ENCODE results near the gene SNCA. TPM values are rescaled to one million over a fixed set of nuclear protein-coding genes. Genes with fewer than 3 reads are reported as not detected.

The SNCA gene
- polyA plus RNA-seq, 3 donors: 13.2 to 39.4 (median 24.3) TPM

- Mint-ChIP-seq H3K36me3 (no peaks in the 10 kb centered on the region), H3K27ac (no peak overlapping the region), H3K27me3 (ENCODE audit: low read depth in 3 of 3) (no peaks in the 10 kb centered on the region), H3K9me3 (no peaks in the 10 kb centered on the region), H3K4me1 (no peaks in the 10 kb centered on the region), H3K4me3 (no peak overlapping the region)
- Histone ChIP-seq H3K36me3 (replicated peaks in 1 of 2; ENCODE audit: control insufficient read depth in 1 of 2, insufficient read depth in 2 of 2, low read length in 2 of 2) (no peaks in the 10 kb centered on the region), H3K4me3 (replicated peaks in 1 of 3; ENCODE audit: low read depth in 2 of 3, low read length in 3 of 3) (no peak overlapping the region), H4K20me1 (ENCODE audit: insufficient read depth, low read length) (no peaks in the 10 kb centered on the region), H3K4me1 (ENCODE audit: control insufficient read depth in 1 of 2, insufficient read depth in 2 of 2, low read length in 2 of 2) (no peaks in the 10 kb centered on the region), H3K9ac (ENCODE audit: insufficient read depth, low read length, poor library complexity, severe bottlenecking) (no peak overlapping the region), H3K4me2 (replicated peaks; ENCODE audit: extremely low read depth, low read length, poor library complexity, severe bottlenecking) (no peak overlapping the region), H2AFZ (ENCODE audit: insufficient read depth, low read depth, low read length, poor library complexity, severe bottlenecking) (no peak overlapping the region), H3K27me3 (ENCODE audit: control insufficient read depth in 2 of 2, insufficient read depth in 2 of 2, low read length in 2 of 2) (no peaks in the 10 kb centered on the region), H3K27ac (ENCODE audit: low read depth in 1 of 2, low read length in 2 of 2) (no peak overlapping the region), H3K9me3 (replicated peaks in 1 of 2; ENCODE audit: control insufficient read depth in 1 of 2, insufficient read depth in 1 of 2, low read length in 2 of 2) (no peaks in the 10 kb centered on the region), H3K79me2 (ENCODE audit: insufficient read depth, low read length) (no peaks in the 10 kb centered on the region)
- intact Hi-C loops (cut with micrococcal nuclease): no loop called here
- 100% methylated on average over 1 of the region's 3 CpGs for WGBS (ENCODE audit: insufficient coverage)
- DNase-seq: no peak
- TF ChIP-seq CTCF (IDR thresholded peaks at IDR 0.05): no peak
Measured at GRCh38 chr4:89762311-89762710, 74.7 kb downstream of the SNCA start.

- no peaks in the 10 kb centered on the region for H3K9me3 Mint-ChIP-seq
- Histone ChIP-seq H2AFZ (ENCODE audit: insufficient read depth, low read depth, low read length, poor library complexity, severe bottlenecking) (no peak overlapping the region), H3K9me3 (replicated peaks in 1 of 2; ENCODE audit: control insufficient read depth in 1 of 2, insufficient read depth in 1 of 2, low read length in 2 of 2) (no peaks in the 10 kb centered on the region), H3K27ac (ENCODE audit: low read depth in 1 of 2, low read length in 2 of 2) (no peak overlapping the region), H3K4me2 (replicated peaks; ENCODE audit: extremely low read depth, low read length, poor library complexity, severe bottlenecking) (no peak overlapping the region), H3K9ac (ENCODE audit: insufficient read depth, low read length, poor library complexity, severe bottlenecking) (no peak overlapping the region), H3K36me3 (replicated peaks in 1 of 2; ENCODE audit: control insufficient read depth in 1 of 2, insufficient read depth in 2 of 2, low read length in 2 of 2) (no peaks in the 10 kb centered on the region), H3K79me2 (ENCODE audit: insufficient read depth, low read length) (no peaks in the 10 kb centered on the region), H3K4me3 (replicated peaks in 1 of 3; ENCODE audit: low read depth in 2 of 3, low read length in 3 of 3) (no peak overlapping the region), H3K4me1 (ENCODE audit: control insufficient read depth in 1 of 2, insufficient read depth in 2 of 2, low read length in 2 of 2) (no peaks in the 10 kb centered on the region), H3K27me3 (ENCODE audit: control insufficient read depth in 2 of 2, insufficient read depth in 2 of 2, low read length in 2 of 2) (no peaks in the 10 kb centered on the region), H4K20me1 (ENCODE audit: insufficient read depth, low read length) (no peaks in the 10 kb centered on the region)
- H3K27me3 Mint-ChIP-seq (ENCODE audit: low read depth in 3 of 3): no peaks in the 10 kb centered on the region
- H3K36me3 Mint-ChIP-seq: no peaks in the 10 kb centered on the region
- WGBS (ENCODE audit: insufficient coverage): 100% methylated on average over 1 of the region's 2 CpGs
- TF ChIP-seq CTCF (IDR thresholded peaks at IDR 0.05): no peak
- no peak overlapping the region for H3K4me3 Mint-ChIP-seq
- H3K4me1 Mint-ChIP-seq: no peaks in the 10 kb centered on the region
- no peak for DNase-seq
- intact Hi-C loops (cut with micrococcal nuclease): no loop called here
- no peak overlapping the region for H3K27ac Mint-ChIP-seq
Measured at GRCh38 chr4:89759426-89759825, 77.5 kb downstream of the SNCA start.
